GM19324 (cell line): ENCODE data around the gene DCUN1D2.
"Not testable (repeated sequence)": the region's sequence is repeated elsewhere in the genome, so short reads cannot be mapped to it uniquely, and the experiment has no call there.

Experiments
- ATAC-seq: cut with Tn5 transposase; IDR thresholded peaks from one replicate; pipeline ENCODE4 v1.9.1; 2021; ENCODE audit warnings: mild to moderate bottlenecking, moderate library complexity; ENCODE audit not compliant: unreplicated experiment, low FRiP score

Gene DCUN1D2

GRCh38 chr13:113468472-113469201 lies 21.9 kb downstream of the DCUN1D2 start:
- ATAC-seq = no peak

DNA sequence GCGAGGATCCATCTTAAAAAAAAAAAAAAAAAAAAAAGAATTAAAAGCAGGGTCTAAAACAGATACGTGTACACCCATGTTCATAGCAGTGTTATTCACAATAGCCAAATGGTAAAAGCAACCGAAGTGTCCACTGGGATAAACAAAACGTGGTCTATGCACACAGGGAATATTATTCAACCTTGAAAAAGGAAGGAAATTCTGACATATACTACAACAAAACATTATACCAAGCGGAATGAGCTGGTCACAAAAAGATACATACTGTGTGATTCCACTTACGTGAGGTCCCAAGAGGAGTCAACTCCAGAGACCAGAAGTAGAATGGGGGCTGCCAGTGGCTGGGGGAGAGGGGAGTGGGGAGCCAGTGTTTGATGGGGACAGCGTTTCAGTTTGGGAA lies 22.5 kb downstream of the DCUN1D2 start:
- no peak for ATAC-seq

DNA sequence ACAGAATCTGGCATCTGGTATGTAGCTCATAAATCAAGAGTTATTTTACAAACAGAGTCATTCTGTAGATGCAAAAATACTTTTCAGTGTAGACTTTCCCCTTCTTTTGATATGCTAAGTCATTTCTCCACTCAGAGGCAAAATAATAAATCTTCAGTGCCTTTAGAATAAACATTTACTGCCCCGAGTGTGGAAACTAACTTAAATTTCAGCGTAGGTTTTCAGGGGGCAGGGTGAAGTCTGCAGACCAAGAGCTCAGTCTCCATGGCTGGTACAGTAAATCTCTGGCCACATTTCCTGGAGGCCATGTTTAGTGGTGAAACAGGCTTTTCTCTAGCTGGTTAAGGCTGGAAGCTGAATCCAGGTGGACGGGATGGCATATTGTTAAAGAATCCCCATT lies 24.1 kb downstream of the DCUN1D2 start:
- ATAC-seq = no peak

GRCh38 chr13:113465300-113465699 lies 25.2 kb downstream of the DCUN1D2 start:
- no peak for ATAC-seq

DNA sequence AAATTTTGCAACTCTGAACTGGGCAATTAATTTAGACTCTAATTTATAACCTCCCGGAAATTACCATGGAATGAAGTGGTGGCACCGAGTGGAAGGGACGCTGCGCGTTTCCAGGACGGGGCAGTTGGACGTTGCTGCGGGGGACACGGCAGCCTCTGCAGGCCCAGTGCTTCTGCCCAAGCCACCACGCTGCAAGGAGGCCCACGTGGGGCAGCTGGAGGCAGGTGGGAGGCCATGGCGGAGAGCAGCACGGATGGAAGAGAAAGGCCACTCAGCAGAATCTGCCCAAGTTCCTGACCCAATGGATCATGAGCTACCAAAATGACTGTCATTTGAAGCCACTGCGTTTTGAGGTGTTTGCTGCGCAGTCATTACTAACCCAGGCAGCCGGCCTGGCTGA lies 26.0 kb downstream of the DCUN1D2 start:
- no peak for ATAC-seq

DNA sequence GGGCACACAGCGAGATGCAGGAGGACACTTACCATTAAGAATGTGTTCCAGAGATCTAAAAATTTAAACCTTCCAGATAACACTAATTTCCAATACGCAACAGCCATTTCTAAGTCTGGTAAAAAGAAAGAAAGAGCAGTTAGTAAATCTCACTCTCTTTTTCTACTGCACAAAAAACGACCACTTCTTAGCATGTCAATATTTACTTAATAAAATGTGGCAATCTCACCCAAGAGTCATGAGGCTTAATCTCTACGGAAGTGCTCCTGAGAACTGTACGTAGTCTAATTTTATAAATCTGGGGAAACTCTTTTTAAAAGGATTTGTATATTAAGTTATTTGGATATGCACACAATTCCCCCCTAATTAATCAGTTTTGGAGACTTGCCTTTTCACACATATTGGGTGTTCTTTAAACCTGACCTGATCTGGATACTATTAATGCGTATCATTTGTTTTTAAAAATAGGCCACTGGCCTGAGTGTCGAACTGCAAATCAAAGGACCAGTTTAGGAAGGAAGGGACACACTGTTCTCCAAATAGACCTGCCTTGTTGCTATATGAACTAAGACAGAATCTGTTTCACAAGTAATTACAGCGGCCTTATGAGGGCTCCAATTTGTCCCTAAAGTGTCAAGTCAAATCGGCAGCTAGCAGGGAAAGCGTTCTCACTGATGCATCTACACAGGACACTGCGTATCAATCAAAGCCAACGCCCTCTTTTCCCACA lies 29.3 kb downstream of the DCUN1D2 start:
- no peak for ATAC-seq

GRCh38 chr13:113460599-113460998 lies 29.9 kb downstream of the DCUN1D2 start:
- ATAC-seq = no peak

DNA sequence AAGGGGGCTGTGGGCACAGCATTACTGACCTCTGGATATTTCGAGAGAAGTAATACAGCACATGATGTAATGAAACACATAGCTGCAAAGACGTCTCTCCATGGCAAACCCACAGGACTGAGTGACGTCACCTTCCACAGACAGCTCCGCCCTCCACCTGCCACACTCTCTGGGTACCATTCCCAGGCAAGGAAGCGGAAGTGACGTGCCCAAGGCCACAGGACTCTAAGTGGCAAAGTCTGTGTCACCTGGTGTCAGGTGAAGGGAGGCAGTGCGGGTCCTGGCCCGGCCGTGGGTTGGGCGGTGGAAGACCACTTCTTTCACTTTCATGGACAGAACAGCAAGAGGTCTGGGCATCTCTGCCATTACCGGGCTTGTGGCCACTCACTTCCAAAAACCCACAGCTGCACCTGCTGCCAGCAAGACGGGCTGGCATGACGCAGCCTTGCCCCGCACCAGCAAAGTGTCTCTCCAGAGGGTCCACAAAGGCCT lies 30.4 kb downstream of the DCUN1D2 start:
- no peak for ATAC-seq

DNA sequence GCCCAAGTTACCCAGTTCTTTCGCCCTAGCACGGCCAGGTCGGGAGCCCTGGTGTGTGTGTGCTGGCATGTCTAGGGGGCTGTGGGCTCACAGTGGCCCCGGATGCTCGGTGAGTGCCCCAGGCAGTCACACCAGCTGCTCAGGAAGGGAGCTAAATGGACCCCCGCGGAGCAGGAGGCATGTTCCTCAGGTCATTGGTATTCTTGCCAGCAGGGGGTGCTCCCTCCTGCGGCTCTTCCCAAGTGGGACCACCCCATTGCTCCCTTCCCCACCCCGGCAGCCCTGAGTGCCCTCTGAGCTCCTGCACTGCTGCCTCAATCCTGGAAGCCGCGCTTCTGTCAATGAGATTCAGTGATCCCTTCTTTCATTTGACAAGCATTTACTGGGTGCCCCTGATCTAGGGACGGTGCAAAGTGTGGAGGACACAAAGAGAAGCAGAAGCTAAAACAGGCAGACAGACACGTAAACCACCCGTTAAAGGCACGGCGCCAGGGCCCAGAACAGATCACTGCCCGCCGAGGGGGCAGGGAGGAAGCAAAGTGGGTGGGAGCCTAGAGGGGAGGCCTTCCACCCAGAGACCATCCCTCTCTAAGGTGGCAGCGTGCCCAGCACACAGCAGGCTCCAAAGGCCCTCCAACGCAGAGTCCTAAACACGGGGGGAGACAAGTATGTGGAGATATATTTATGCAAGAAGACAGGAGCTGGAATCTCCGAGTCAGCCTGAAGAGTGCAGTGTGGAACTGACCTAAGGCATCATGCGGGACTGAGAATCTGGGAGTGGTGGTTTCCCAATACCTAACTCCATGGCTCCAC lies 32.1 kb downstream of the DCUN1D2 start:
- no peak for ATAC-seq

DNA sequence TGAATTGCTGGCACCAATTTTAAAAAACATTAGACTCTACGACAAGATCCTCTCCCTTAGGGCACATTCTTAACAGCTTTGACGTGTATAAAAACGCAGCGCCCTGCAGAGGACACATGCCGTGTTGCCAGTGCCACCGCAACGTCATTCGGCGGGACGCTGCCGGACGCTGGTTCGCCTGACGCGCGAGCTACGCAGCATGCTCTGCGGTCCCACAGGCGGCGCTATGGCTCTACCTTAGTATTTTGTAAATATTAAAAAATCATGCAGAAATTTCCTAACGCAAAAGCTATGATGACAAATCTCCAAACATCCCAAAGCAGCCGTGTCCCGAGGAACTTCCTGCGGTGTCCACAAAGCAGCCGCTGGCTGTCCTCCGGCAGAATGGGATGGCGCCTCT lies 33.0 kb downstream of the DCUN1D2 start:
- ATAC-seq = no peak

GRCh38 chr13:113456116-113456702 lies 34.3 kb downstream of the DCUN1D2 start:
- ATAC-seq = no peak

DNA sequence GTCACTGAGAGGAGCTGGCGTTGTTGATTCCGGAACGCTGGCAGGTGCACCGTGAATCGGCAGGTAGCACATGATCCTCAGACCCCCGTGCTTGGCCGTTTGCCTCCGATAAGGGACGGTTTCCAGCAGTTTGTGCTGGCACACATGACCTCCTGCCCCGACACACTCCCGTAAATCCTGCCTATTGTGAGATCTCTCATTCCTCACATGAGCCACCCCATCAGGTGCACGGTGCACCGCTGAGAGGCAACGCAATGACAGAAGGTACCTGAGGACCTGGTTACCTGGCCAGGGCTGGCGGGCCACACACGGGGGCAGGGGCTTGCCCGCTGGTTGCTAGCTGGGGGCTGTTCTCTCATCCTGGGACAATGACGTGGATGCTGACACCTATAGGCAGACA lies 35.1 kb downstream of the DCUN1D2 start:
- no peak for ATAC-seq

GRCh38 chr13:113454936-113455335 lies 35.6 kb downstream of the DCUN1D2 start:
- ATAC-seq = no peak

DNA sequence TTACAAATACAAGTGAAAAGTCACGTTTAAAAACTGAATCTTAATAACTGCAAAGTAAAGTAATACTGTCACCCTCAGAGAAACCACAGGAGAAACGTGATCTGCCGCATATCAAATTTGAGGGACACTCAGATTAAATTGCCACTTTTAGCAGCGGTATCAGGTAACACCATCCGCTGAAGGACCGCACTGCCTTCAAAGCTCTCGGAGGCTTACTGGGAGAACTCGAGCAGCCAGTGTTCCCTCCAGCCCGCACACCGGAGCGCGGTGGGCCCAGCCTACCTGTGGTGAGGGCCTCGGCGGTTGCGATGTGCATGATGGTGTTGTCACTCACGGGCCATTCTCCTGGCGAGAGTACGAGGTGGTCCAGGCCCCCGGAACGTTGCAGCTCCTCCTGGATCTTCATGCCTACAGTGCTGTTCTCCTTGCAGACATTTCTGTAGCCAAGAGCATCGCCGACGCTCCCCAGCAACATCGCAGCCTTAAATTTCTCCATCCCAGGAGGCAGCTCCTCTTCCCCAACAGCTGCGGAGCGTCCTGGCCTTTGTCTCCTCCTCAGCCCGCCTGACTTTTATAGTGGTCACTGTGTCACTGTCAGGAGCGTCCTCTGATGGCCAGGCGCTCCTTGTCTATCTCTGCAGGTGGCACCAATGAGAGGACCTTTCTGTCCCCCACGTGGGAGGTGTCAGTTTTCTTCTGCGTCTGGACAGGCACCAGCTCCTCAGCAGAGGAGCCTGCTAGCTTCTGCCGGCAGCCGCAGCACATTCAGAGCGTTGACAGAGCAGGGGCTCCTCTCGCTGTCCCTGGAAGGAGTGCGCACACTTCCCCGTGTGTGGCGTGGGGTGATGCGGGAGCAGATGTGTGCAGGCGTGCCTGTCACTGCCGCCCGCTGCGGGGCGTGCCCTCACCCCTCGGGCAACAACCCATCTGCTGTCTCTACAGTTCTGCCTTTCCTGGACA lies 37.3 kb downstream of the DCUN1D2 start, which contains the start of gene ADPRHL1:
TSS of gene ADPRHL1 (minus strand) at position 547 of the 960 bp plus-strand sequence. CDS start at position 496, 51 bp downstream.
- ATAC-seq = no peak

DNA sequence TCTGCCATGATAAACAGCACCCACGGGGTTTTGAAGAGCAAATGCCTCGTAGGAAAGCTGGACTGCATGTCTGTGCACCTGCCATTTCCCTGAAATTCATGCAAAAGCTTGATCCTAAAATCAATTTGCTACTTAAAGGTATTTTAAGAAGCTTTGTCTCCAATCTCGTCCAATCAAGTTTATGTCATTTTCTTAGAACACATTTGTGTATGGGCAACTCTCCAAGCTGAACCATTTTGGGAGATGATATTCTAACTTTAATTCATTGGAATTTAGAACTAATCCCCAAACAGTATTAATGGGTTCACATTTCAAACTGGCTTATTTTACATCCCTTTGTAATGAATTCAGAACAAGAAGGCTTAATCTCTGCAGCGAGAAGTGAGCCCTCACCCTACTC lies 38.0 kb downstream of the DCUN1D2 start:
- no peak for ATAC-seq

DNA sequence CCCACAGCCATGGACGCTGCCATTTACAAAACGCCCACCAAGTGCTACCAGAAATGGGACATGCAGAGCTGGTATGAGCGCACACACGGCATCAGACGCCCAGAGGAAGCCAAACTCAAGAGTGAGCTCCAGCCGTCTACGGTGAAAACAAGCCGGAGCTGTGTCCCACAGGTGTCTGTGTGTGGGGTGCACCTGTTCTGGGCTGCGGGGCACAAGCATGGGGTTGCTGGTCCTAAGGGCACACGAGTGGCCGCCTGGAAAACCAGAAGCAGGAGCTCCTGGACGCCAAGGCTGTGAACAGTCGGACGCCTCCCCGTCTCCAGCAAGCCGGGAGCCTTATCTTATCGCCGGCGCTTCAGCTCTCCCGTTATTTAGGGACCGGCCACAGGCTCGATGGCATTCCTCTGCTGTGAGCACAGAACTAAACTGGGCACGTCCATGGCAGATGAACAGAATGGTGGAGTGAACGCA lies 38.5 kb downstream of the DCUN1D2 start:
- ATAC-seq = no peak

DNA sequence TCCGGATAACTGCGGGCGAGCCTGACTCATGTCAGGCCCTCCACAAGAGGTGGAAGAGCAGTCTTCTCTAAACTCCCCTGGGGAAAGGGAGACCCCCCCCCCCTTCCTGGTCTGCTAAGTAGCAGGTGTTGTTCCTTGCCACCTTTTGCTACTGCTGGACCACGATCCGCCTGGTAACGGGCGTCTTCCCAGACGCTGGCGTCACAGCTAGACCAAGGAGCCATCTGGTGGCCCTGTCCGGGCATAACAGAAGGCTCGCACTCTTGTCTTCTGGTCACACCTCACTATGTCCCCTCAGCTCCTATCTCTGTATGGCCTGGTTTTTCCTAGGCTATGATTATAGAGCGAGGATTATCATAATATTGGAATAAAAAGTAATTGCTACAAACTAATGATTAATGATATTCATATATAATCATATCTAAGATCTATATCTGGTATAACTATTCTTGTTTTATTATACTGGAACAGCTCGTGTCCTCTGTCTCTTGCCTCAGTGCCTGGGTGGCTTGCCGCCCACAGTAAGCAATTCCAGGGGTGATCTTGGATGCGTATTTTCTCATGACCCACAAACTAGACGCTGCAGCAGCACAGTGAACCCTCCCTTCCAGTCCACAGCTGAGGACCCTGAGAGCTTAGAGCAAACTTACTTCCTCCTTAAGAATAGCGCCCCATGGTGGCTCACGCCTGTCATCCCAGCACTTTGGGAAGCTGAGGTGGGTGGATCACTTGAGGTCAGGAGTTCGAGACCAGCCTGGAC lies 39.5 kb downstream of the DCUN1D2 start:
- ATAC-seq = not testable (repeated sequence)

GRCh38 chr13:113450348-113450744 lies 40.2 kb downstream of the DCUN1D2 start:
- not testable (repeated sequence) for ATAC-seq
